ENCODE results near the gene HMGA1.
"Not testable (repeated sequence)": the region's sequence is repeated elsewhere in the genome, so short reads cannot be mapped to it uniquely, and the experiment has no call there.

HMGA1 gene

DNA sequence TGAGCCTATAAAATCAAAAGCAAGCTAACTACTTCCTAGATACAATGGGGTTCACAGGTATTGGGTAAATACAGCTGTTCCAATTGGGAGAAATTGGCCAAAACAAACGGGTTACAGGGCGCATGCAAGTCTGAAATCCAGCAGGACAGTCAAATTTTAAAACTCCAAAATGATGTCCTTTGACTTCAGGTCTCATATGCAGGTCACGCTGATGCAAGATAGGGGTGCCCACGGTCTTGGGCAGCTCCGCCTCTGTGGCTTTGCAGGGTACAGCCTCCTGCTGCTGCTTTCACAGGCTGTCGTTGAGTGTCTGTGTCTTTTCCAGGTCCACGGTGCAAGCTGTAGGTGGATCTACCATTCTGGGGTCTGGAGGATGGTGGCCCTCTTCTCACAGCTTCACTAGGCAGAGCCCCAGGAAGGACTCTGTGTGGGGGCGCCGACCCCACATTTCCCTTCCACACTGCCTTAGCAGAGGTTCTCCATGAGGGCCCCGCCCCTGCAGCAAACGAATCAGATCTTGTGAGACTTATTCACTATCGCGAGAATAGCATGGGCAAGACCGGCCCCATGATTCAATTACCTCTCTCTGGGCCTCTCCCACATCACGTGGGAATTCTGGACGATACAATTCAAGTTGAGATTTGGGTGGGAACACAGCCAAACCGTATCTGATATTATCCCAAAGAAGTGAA, 24.0 kb downstream of the HMGA1 start:
- DNase-seq (ENCODE audit: low spot score): no peak

DNA sequence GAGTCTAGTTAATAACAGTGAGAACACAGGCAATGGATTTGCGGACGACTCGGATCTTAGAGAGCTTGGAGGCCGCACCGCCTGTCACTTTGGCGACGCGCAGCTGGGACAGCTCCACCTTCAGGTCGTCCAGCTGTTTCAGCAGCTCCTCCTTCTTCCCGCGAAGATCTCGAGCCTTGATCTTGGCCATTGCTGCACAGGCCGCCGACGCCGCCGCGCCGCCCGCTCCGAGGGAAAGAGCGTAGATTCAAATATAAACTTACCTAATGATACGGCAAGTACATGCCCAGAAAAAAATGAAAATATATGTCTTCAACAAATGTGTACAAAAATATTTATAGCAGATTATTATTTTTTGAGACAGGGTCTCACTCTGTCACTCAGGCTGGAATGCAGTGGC, 26.8 kb downstream of the HMGA1 start:
- DNase-seq (ENCODE audit: low spot score): not testable (repeated sequence)

DNA sequence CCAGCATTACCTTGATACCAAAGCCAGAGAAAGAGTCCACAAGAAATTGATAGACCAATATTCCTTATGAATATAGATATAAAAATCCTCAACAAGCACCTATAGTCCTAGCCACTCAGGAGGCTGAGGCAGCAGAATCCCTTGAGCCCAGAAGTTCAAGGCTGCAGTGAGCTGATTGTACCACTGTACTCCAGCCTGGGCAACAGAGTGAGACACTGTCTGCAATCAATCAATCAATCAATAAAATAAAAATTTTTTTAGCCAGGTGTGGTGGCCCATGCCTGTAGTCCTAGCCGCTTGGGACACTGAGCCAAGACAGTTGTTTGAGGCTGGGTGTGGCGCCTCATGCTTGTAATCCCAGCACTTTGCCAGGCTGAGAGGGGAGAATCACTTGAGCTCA, 31.1 kb downstream of the HMGA1 start:
- DNase-seq (ENCODE audit: low spot score): no peak

DNA sequence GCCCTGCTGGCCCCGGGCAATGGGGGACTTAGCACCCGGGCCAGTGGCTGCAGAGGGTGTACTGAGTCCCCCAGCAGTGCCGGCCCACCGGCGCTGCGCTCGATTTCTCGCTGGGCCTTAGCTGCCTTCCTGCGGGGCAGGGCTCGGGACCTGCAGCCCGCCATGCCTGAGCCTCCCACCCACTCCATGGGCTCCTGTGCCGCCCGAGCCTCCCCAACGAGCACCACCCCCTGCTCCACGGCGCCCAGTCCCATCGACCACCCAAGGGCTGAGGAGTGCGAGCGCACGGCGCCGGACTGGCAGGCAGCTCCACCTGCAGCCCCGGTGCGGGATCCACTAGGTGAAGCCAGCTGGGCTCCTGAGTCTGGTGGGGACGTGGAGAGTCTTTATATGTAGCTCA, 32.5 kb downstream of the HMGA1 start:
- DNase-seq (ENCODE audit: low spot score): not testable (repeated sequence)

DNA sequence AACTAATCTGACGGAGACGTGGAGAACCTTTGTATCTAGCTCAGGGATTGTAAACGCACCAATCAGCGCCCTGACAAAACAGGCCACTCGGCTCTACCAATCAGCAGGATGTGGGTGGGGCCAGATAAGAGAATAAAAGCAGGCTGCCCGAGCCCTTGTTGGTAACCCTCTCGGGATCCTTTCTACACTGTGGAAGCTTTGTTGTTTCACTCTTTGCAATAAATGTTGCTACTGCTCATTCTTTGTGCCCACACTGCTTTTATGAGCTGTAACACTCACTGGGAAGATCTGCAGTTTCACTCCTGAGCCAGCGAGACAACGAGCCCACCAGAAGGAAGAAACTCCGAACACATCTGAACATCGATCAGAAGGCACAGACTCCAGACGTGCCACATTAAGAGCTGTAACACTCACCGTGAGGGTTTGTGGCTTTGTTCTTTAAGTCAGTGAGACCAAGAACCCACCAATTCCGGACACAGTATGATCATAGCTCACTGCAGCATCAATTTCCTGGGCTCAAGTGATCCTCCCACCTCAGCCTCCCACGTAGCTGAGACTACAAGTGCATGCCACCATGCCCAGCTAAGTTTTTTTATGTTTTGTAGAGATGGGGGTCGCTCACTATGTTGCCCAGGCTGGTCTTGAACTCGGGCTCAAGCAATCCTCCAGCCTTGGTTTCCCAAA, 33.1 kb downstream of the HMGA1 start:
- DNase-seq (ENCODE audit: low spot score): not testable (repeated sequence)

DNA sequence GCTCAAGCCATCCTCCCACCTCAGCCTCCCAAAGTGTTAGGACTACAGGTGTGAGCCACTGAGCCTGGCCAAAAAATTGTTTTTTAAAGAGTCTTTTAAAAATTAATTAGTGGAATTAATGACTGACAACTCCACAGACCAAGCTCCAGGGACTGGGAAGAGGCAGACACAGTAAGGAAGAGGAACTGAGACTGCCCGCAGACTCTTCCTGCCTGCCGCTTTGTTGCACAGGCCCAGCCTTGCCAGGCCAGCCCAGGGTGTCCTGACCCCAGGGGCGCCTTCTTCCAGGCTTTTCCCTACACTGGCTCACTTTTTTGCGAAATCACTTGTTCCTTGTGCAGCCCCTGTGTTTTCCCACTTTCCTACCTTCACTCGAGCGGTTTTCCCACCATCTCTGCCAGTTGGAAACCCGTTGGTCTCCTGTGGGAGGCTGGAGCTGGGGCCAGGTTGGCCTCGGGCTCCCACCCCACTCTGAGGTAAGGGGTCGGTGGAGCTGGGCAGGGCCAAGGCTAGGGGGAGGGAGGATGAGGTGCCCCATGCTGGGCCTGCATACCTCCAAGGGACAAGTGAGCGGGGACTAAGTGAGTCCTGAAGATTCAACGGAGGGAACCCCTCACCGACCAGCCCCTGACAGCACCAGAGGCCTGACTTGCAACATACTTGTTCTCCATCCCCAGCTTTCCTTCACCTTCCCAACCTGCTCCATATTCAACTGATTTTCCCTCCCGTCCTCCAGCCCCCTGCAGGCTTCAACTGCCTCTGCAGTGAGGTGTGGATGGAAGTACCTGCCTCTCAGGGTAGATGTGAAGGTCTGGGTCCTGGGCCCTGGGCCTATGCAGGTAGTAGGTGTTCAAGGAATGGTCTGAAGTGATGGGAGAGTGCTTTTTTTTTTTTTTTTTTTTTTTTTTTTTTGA, 35.6 kb downstream of the HMGA1 start:
- DNase-seq (ENCODE audit: low spot score): no peak

DNA sequence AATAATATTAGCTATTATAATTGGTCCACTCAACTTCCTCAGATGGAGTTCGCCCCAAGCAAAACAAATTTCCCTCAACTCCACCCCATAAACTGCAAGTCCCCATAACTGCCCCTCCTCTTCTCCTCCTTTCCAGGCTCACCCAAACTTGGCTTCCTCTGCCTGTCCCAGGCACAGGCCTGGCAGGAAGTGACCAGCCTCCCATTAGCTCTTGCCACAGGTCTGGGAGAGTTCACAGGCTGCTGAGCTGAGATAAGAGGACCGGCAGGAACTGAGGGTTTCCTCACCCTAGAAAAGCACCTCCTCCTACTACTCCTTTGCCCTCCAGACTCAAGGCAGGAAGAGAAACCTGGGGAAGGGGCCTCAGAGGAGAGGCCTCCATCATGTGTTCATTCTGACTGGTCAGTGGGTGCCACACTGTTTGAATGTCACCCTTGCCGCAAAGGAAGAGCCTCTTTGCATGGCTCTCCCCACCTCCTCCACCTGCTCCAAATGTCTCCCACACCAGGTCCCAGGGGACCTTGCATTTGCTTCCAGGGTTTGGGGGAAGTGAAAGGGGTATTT, 36.7 kb downstream of the HMGA1 start:
- no peak for DNase-seq (ENCODE audit: low spot score)

DNA sequence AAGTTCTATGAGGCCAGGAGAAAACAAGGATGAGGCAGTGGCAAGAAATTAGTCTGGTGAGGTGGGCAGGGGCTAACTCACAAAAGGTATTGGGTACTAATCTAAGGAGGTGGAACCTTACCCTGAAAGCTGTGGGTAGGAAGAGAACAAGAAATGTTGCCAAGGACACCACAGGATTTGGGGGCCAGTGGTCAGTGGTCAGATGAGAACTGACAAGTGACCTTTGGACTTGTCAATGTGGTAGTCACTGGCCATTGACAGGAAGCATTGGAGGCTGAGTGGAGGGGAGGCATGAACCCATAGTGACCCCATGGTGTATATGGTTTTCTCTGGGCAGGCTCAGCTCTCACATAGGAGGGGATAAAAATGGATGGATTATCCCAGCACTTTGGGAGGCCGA, 37.5 kb downstream of the HMGA1 start:
- no peak for DNase-seq (ENCODE audit: low spot score)

DNA sequence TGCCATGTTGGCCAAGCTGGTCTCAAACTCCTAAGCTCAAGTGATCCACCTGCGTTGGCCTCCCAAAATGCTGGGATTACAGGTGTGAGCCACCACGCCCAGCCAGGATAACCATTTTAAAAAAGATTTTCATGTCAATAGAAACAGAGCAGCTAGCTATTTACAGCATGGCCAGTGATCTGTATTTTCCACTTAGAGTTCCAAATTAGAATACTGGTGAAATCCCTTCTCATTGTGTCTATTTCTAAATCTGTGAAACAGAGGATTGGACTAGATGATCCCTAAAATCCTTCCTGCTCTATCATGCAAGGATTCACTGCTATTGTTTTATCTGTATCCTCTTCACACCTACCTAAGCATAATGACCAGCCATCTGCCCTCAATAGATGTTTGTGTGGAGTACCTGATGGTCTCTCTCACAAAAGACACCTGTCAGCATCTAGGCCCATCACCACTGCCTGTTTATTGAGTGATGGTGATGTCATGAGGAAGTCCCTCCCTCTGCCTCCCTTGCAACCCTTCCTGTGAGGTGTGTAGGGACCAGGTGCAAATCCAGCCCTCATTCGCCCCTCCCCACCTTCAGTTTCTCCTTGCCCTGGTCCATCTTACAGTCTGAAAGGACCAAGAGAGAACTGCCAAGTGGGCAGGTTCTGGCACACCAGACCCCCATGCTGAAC, 38.6 kb downstream of the HMGA1 start:
- DNase-seq (ENCODE audit: low spot score): no peak

DNA sequence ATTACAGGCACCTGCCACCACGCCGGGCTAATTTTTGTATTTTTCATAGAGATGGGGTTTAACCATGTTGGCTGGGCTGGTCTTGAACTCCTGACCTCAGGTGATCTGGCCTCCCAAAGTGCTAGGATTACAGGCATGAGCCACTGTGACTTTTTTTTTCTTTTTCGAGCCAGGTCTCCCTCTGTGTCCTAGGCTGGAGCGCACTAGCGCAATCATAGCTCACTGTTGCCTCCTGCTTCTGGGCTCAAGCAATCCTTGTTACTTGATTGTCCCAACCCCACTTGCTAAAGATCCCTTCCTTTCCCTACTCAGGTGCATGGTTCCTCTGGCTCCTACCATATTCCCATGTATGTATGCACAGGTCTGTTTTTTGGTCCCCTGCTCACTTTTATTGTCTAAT, 39.5 kb downstream of the HMGA1 start:
- DNase-seq (ENCODE audit: low spot score): no peak

DNA sequence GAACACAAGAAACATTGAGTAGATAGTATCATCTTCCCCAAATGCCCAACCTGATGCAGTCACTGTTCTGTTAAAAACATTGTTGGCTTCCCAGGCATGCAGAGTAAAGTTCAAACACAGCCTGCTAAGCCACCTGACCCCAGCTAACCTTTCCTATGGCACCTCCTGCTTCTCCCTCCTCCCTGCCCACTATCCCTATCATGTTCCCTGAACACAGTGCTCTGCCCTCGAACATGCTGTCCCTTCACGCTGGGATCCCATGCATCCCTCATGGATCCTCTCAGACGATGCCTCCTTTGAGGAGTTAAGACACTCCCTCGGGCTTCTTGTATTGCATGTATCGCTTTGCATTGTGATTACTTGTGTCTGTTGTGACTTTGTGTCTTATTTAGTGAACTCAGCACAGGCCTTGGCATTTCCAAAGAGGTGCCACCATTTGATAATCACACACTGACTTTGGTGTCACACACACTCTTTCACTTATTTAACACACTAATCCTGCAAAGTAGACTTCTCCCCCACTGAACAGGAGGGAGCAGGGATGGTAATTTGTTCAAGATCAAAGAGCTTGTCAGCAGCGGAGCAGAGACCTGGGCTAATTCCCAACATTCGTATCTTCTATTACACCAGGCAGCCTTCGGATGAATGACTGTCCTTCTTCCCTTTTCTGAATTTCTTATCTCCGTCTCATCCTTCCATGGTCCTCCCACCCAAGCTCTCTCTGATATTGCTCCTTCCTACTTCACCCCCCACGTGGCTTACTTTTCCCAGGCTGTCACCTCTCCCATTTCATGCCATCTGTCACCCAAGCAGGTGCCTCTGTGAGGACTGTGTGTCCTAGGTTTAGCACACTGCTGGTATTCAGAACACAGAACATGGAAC, 40.4 kb downstream of the HMGA1 start:
- DNase-seq (ENCODE audit: low spot score): no peak

DNA sequence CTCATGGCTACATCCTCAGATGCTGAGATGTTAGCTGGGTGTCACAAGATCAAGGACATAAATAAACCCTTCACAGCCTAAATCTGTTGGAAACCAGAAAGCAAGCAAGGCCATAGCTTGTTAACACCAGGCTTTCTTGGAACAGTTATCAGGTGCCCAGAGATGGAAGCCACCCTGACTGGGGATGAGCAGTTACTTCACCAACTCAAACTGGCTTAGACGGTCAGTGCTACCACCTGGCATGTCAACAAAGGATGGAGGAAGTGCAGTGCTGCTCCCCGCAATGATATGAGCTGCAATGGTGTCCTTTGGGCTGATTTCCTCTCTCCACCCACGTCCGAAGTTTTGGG, 41.1 kb downstream of the HMGA1 start:
- no peak for DNase-seq (ENCODE audit: low spot score)

DNA sequence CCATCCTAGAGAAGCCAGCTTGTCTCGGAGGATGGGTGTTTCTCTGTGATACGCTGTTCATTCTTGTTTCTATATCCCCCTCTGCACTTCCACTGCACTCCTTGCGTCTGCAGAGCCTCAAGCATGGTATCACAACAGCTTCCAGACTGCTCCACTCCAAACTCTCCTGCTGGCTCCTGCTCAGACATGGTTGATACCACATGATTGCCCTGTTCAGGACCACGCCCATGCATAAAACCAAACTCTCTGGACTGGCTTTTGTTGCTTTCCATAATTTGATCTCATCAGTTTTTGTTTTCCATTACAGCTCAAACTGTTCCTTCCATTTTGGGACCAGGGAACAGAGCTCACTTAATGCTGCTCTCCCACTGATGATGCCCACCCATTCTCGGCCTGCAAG, 42.2 kb downstream of the HMGA1 start:
- DNase-seq (ENCODE audit: low spot score): no peak

DNA sequence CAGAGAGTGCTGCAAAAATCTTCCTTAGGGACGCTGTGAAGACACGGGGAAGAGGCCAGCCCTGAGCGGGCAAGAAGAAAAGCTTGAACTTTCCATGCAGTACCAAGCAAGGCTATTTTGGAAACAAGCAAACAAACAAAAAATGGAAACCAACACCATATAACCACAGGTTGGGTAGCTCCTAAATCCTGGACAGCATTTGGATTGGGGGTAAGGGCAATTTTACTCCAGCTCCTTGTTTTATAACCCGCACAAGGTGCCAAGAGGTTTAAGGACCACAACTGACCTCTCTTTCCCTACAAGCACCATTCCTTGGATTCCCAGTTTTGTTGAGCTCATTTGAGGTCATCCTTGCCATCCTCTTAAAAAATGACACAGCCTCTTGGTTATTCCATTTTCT, 43.5 kb downstream of the HMGA1 start:
- DNase-seq (ENCODE audit: low spot score): no peak

DNA sequence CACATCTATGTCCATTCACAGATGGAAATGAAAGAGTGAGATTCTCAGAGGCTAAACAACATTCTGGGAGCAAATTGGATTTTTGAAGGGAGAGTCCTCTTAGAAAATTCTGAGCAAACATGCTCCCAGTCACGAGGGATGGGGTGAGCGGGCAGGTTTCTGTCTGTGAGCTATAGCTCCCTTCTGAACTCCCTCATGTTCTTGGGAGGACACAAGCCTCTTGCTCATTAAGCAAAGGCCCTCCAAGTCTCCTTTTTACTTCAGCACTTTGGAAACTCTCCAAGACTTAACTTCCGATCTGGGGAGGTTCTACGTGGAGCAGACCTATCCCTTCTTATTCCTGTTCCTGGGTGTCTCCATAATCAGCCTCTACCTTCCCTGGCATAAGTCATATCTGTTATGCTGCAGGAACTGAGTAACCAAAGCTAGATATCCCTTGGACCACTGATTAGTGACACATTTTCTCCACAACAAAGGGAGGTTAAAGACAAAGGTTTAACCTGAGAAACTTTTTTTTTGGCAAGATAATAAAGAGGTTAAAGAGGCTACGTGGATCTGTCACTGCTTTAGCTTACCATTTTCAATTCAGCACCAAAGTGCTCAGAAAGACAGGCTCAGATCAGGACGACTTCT, 45.1 kb downstream of the HMGA1 start:
- no peak for DNase-seq (ENCODE audit: low spot score)

DNA sequence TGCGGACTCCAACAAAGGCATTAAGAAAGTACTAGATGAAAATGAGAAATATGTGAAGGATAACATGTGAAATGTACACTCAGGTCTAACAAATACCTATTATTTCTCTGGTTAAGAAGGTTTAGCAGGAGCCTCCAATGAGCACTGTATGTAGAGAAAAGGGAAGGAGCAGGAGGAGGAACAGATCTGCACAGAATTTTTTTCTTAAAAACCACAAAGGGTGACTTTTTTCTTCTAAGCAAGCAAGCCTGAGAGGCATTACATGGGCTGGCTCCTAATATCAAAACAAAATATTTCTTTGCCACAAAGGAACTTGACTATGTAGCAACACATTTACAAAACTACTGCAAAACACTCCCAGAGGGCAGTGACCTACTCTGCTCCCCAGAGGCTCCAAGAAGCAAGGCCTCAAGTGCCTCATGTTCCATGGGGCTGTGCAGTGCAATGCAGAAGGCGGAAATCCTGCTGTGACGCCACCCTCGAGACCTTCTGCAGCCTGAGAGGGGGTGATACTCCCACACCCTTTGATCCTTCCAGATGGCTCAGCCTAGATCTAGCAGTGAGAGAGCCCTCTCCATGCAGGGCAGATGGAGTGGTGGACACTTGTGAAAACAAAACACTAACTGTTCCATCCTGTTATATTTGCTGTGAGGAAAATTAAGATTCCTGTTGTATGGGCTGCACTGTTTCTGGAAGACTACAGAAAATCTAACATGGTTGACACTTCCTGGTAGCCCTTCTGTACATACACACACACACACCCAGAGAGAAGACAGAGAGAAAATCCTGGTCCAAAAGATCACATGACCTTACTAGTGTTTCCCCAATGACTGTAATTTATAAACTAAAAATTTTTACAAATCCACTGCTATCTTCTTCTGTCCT, 48.1 kb downstream of the HMGA1 start:
- DNase-seq (ENCODE audit: low spot score): peak; percentile 68

DNA sequence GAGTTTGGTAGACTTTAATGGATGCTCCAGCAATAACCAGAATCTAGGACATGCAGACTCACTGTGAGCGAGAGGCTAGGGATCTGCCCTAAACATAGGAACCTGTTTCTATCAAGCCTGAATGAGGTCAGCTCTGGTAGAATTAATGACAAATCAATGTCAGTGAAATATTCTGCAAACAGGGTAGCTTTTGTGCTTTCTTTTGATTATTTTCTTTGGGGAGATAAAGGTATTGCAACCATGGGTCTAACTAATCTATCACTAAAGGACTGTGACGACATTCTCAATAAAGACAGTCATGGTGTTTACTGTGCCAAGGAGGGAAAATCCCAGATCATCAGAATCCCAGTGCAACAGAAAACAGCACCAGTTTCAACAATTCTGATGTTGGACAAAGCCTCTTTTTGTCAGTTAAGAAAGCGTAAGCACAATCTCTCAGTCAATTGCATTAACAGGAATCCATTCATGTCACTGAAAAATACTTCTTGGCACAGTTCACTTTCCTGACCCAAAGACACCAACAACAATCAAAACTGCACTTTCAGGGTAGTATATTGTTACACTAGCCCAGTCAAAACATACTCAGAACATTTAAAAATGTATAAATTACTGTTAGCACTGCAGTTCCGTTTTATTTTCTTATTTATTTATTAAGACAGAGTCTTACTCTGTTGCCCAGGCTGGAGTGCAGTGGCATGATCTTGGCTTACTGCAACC, 48.9 kb downstream of the HMGA1 start:
- DNase-seq (ENCODE audit: low spot score): peak; percentile 85

DNA sequence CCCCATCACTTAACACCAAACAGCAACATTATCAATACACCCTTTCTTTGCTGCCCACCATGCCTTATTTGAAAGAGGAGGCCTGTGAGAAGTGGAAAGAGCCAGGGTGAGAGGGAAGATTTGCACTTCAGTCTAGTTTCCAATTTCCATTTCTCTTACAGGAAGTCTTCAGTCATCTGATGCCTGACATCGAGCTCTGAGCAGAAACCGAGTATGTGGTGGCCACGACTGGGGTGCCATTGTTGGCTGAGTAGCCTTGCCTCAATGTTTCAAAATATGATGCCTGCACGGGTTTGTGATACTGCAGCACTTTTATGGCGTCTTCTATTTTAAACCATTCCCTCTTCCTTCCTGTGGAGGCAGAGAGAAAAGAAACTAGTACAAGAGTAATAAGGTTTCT, 51.9 kb downstream of the HMGA1 start:
- no peak for DNase-seq (ENCODE audit: low spot score)

DNA sequence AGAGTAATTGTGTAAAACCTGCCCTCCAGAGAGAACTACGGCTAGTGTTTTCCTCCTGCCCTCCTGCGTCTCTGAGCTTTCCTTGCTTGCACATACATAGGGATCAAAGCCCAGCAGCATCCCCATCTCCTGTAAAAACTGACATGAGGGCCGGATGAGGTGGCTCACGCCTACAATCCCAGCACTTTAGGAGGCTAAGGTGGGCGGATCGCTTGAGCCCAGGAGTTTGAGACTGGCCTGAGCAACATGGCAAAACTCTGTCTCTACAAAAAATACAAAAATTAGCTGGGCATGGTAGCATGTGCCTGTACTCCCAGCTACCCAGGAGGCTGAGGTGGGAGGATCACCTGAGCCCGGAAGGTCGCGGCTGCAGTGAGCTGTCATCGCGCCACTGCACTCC, 52.5 kb downstream of the HMGA1 start:
- DNase-seq (ENCODE audit: low spot score): no peak

All from globus pallidus (tissue), 1 donor.